GM20431 (cell line): Measurements from ENCODE around the gene ANKRD55.
"Not testable (repeated sequence)": the region's sequence is repeated elsewhere in the genome, so short reads cannot be mapped to it uniquely, and the experiment has no call there.

Experiments
- in situ Hi-C: fragments of 300-500 bp; cut with MseI, MboI; formaldehyde crosslinking; loops from one replicate; pipeline ENCODE4 v1.15.0; 2020; ENCODE audit warnings: low sequenced_read_pairs; ENCODE audit not compliant: unreplicated experiment

ANKRD55 gene

GRCh38 chr5:56257010-56257409 lies 23.9 kb upstream of the ANKRD55 start:
- in situ Hi-C loops = no loop called here

GRCh38 chr5:56255502-56255901 lies 22.4 kb upstream of the ANKRD55 start:
- in situ Hi-C loops = no loop called here

- in situ Hi-C loops = no loop called here
These were observed 20.8 kb upstream of the ANKRD55 start for GRCh38 chr5:56253924-56254323.

GRCh38 chr5:56253126-56253525 lies 20.0 kb upstream of the ANKRD55 start:
- in situ Hi-C loops = no loop called here

GRCh38 chr5:56251918-56252553 lies 18.9 kb upstream of the ANKRD55 start:
- in situ Hi-C loops = no loop called here

- in situ Hi-C loops = no loop called here
These were observed 18.3 kb upstream of the ANKRD55 start for GRCh38 chr5:56251440-56251839.

GRCh38 chr5:56250011-56250410 lies 16.9 kb upstream of the ANKRD55 start:
- in situ Hi-C loops = no loop called here

- in situ Hi-C loops = not testable (repeated sequence)
These were observed 16.0 kb upstream of the ANKRD55 start for GRCh38 chr5:56249085-56249484.

- in situ Hi-C loops = no loop called here
These were observed 14.5 kb upstream of the ANKRD55 start for GRCh38 chr5:56247592-56247991.

GRCh38 chr5:56246769-56247168 lies 13.6 kb upstream of the ANKRD55 start:
- in situ Hi-C loops = no loop called here

- in situ Hi-C loops = no loop called here
These were observed 12.4 kb upstream of the ANKRD55 start for GRCh38 chr5:56245481-56245880.

- in situ Hi-C loops = no loop called here
These were observed 11.5 kb upstream of the ANKRD55 start for GRCh38 chr5:56244627-56245026.

GRCh38 chr5:56242271-56242670 lies 9.1 kb upstream of the ANKRD55 start:
- in situ Hi-C loops = not testable (repeated sequence)

- in situ Hi-C loops = no loop called here
These were observed 592 bp downstream of the ANKRD55 start for GRCh38 chr5:56232538-56232937.

GRCh38 chr5:56230576-56230975 lies 2.6 kb downstream of the ANKRD55 start:
- in situ Hi-C loops = no loop called here

- in situ Hi-C loops = no loop called here
These were observed 4.0 kb downstream of the ANKRD55 start for GRCh38 chr5:56229111-56229510.

- in situ Hi-C loops = no loop called here
These were observed 4.5 kb downstream of the ANKRD55 start for GRCh38 chr5:56228631-56229030.

GRCh38 chr5:56227691-56228090 lies 5.4 kb downstream of the ANKRD55 start:
- in situ Hi-C loops = no loop called here

- in situ Hi-C loops = not testable (repeated sequence)
These were observed 9.8 kb downstream of the ANKRD55 start for GRCh38 chr5:56223298-56223697.

GRCh38 chr5:56221601-56222000 lies 11.5 kb downstream of the ANKRD55 start:
- in situ Hi-C loops = not testable (repeated sequence)

- in situ Hi-C loops = no loop called here
These were observed 17.9 kb downstream of the ANKRD55 start for GRCh38 chr5:56215019-56215830.
